NCI-H510A (cell line): ENCODE data around the gene FAM181B.

Experiments used
- DNase-seq: peaks from one replicate; lab custom pipeline; 2025; lab: John Stamatoyannopoulos, UW

FAM181B gene

GRCh38 chr11:82683029-82683428 is 50.6 kb downstream of the FAM181B start:
- no peak for DNase-seq

DNA sequence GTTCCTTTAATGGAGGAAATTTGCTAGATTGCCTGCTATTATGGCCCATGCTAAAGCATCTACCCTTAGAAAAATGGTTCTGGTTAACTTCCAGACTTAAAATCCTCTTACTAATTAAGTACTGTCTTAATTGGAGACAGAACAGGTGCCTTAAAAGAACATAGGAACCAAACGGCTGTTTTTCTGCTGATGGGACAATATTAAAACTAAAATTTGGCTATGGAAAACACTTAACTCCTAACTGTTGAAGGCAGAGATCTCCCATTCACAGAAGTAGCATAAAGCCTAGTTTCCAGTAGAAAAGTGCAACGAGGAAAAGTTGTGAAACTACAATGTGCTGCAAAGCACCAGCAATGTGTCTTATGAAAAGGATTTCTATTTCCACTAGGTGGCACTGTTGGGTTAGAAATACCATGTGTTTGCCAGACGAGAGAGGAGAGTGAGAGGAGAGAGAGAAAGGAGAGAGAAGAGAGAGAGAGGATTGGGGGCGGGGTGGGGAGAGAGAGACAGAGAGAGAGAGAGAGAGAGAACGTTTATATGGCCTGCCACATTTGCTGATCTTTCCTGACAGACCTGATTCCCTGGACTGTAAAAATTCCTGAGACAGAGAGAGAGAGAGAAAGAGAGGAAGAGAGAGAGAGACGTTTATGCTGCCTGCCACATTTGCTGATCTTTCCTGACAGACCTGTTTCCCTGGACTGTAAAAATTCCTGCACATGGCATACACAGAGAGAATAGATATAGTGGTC is 51.5 kb downstream of the FAM181B start:
- DNase-seq: peak; percentile 2

- no peak for DNase-seq
Observed at GRCh38 chr11:82680252-82680651, 53.4 kb downstream of the FAM181B start.
